ENCODE measurements around the gene PNPLA7.

DNA sequence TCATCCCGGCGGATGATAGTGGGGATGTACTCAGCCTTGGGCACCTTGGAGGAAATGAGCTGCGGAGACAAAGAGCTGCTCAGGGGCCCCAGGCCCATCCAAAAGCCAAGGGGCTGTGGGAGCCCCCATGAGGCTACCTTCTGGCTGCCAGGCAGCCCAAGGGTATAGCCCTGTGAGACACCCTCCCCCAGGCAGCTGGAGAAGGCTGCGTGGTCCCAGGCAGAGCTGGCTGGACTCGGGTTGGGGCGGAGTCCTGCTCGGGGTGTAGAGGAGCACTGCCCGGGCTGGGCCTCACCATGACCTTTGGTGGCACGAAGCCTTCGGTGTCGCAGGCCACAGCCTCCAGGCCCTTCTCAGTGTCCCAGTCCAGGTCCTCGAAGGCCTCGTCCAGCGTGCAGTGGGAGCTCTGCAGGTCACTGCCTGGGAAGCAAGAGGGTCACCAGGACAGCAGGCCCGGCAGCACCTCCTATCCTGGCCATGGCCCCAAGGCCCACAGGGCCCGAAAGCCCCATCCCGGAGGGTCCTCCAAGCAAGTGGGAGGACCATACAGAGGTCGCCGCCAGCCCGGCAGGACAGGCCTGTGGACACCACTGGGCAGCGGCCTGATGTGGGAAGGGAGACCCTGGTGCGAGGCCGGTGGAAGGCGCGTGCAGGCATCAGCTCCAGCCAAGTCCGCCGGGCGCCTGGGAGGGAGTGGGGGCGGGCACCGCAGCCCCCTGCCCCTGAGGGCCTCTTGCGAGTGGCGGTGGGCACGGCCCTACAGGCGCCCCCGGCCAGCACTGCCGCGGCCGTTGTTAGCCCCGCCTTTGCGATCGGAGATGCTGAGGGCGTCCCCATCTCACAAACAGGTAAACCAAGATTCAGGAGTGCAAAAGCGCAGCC lies 97.2 kb downstream of the PNPLA7 start:
- TF ChIP-seq CTCF (IDR thresholded peaks at IDR 0.05) (no peak), POLR2A (IDR thresholded peaks at IDR 0.05) (no peak)

All from thyroid gland (tissue), 4 donors.